GM23338 (cell line): ENCODE data around the gene SLC7A4. TPM values are rescaled to one million over a fixed set of nuclear protein-coding genes. Genes with fewer than 3 reads are reported as not detected.

Experiments used
- ATAC-seq: fragments of 200-7000 bp; cut with Tn5 transposase; 3 replicates; pipeline ENCODE4 v1.9.1; 2020
- DNase-seq: peaks from one replicate; pipeline ENCODE4 v3.0.0-alpha.2; 2015; ENCODE audit warnings: low spot score
- H2AFZ ChIP-seq: fragments of 200-600 bp; sonication (generic); 2 replicates; pipeline ENCODE4 v1.8.0; 2016; ENCODE audit warnings: antibody characterized with exemption, mild to moderate bottlenecking, moderate library complexity
- H3F3A ChIP-seq: fragments of 200-600 bp; sonication (generic); replicated peaks from 2 replicates; pipeline ENCODE4 v1.8.0; 2017; ENCODE audit warnings: antibody characterized with exemption, mixed run types, low read depth
- H3K27ac ChIP-seq: fragments of 200-600 bp; sonication (generic); 2 replicates; pipeline ENCODE4 v1.6.1; 2016; ENCODE audit warnings: low read depth
- H3K27me3 ChIP-seq: fragments of 200-600 bp; sonication (generic); 2 replicates; pipeline ENCODE4 v1.8.0; 2016; ENCODE audit warnings: mild to moderate bottlenecking, mixed run types, moderate library complexity; ENCODE audit not compliant: insufficient read depth
- H3K36me3 ChIP-seq: fragments of 200-600 bp; sonication (generic); 2 replicates; pipeline ENCODE4 v1.8.0; 2016; ENCODE audit warnings: mild to moderate bottlenecking; ENCODE audit not compliant: insufficient read depth
- H3K4me1 ChIP-seq: fragments of 200-600 bp; sonication (generic); 2 replicates; pipeline ENCODE4 v1.8.0; 2016; ENCODE audit warnings: mild to moderate bottlenecking, moderate library complexity; ENCODE audit not compliant: insufficient read depth
- H3K4me2 ChIP-seq: fragments of 200-600 bp; sonication (generic); 2 replicates; pipeline ENCODE4 v1.7.1; 2017; ENCODE audit warnings: mixed run types
- H3K4me3 ChIP-seq: fragments of 200-600 bp; sonication (generic); 2 replicates; pipeline ENCODE4 v1.6.1; 2016; ENCODE audit warnings: mixed run types
- H3K79me2 ChIP-seq: fragments of 200-600 bp; sonication (generic); replicated peaks from 2 replicates; pipeline ENCODE4 v1.8.0; 2017; ENCODE audit warnings: mild to moderate bottlenecking; ENCODE audit not compliant: insufficient read depth
- H3K9me2 ChIP-seq: fragments of 200-600 bp; sonication (generic); 2 replicates; pipeline ENCODE4 v1.8.0; 2017; ENCODE audit not compliant: insufficient read depth
- H4K20me1 ChIP-seq: fragments of 200-600 bp; sonication (generic); replicated peaks from 2 replicates; pipeline ENCODE4 v1.8.0; 2017; ENCODE audit warnings: mild to moderate bottlenecking; ENCODE audit not compliant: insufficient read depth
- H3K27ac Mint-ChIP-seq: 2 replicates; pipeline ENCODE4 v1.8.0; 2020; ENCODE audit warnings: inconsistent platforms, mild to moderate bottlenecking, moderate library complexity, mixed read lengths
- H3K27me3 Mint-ChIP-seq: 3 replicates; pipeline ENCODE4 v1.8.0; 2022; ENCODE audit warnings: low read depth, mild to moderate bottlenecking, moderate library complexity, mixed read lengths, inconsistent platforms; ENCODE audit not compliant: insufficient read depth, poor library complexity
- H3K36me3 Mint-ChIP-seq: 3 replicates; pipeline ENCODE4 v1.8.0; 2021; ENCODE audit warnings: low read depth, mild to moderate bottlenecking, inconsistent platforms, moderate library complexity, mixed read lengths
- H3K4me1 Mint-ChIP-seq: 3 replicates; pipeline ENCODE4 v1.8.0; 2020; ENCODE audit warnings: mild to moderate bottlenecking, inconsistent platforms, mixed read lengths
- H3K4me3 Mint-ChIP-seq: 3 replicates; pipeline ENCODE4 v1.8.0; 2021; ENCODE audit warnings: moderate library complexity, mild to moderate bottlenecking, inconsistent platforms, mixed read lengths
- H3K9me3 Mint-ChIP-seq: 3 replicates; pipeline ENCODE4 v1.8.0; 2020; ENCODE audit warnings: moderate library complexity, mild to moderate bottlenecking, inconsistent platforms, mixed read lengths
- CTCF ChIP-seq, 2 experiments: fragments of 200-600 bp in 1 of 2; sonication (generic) in 1 of 2; conservative IDR thresholded peaks; 2 replicates each; pipeline versions ENCODE4 v1.5.1 to v1.6.1; 2016 to 2017; ENCODE audit warnings: antibody characterized with exemption in 2 of 2, low read depth in 2 of 2, mild to moderate bottlenecking in 2 of 2, moderate library complexity in 1 of 2
- JUNB ChIP-seq: IDR thresholded peaks from one replicate; pipeline ENCODE4 v1.6.1; 2016; ENCODE audit warnings: antibody characterized with exemption; ENCODE audit not compliant: unreplicated experiment
- POLR2AphosphoS5 ChIP-seq: IDR thresholded peaks from 2 replicates; pipeline ENCODE4 v1.6.1; 2016; ENCODE audit warnings: antibody characterized with exemption, low read depth
- REST ChIP-seq: IDR thresholded peaks from one replicate; pipeline ENCODE4 v1.6.1; 2018; ENCODE audit warnings: antibody characterized with exemption; ENCODE audit not compliant: unreplicated experiment
- STAT1 ChIP-seq: IDR thresholded peaks from one replicate; pipeline ENCODE4 v1.6.1; 2016; ENCODE audit warnings: antibody characterized with exemption; ENCODE audit not compliant: unreplicated experiment
- polyA plus RNA-seq: library from polyadenylated mRNA; unstranded; fragments of >200 nt; fragmentation: Nextera tagmentation; extraction: Ambion mirVana; gene quantifications from 2 replicates; pipeline ENCODE4 v1.2.1, GENCODE V29; 2016
- total RNA-seq: library from RNA; depleted of rRNA; stranded (reverse); fragments of >200 nt; shearing (Covaris generic); gene quantifications from 2 replicates; pipeline ENCODE4 v1.2.3, GENCODE V29; 2014

The SLC7A4 gene
- total and polyA plus RNA-seq, 2 experiments from 2014 or later = 0.07 to 0.44 TPM

GRCh38 chr22:20986365-20986764 lies 46.0 kb downstream of the SLC7A4 start:
- H3F3A ChIP-seq = no peaks in the 10 kb centered on the region
- no peak overlapping the region for H3K27ac ChIP-seq
- H3K9me2 ChIP-seq = no peaks in the 10 kb centered on the region
- peaks cover 9% of the 10 kb centered on the region for H3K27me3 Mint-ChIP-seq
- H3K36me3 ChIP-seq = no peaks in the 10 kb centered on the region
- DNase-seq (no peak), ATAC-seq (no peak)
- no peak overlapping the region for H2AFZ ChIP-seq
- H3K4me3 ChIP-seq = no peak overlapping the region
- TF ChIP-seq STAT1 (no peak), CTCF (conservative IDR thresholded peaks at IDR 0.05; ENCODE audit: low read depth in 2 of 2) (no peak), POLR2AphosphoS5 (no peak), JUNB (no peak)
- H3K9me3 Mint-ChIP-seq = no peaks in the 10 kb centered on the region
- no peaks in the 10 kb centered on the region for H4K20me1 ChIP-seq
- H3K27ac Mint-ChIP-seq = no peak overlapping the region
- H3K4me3 Mint-ChIP-seq = no peak overlapping the region
- H3K4me1 ChIP-seq = peaks cover 3% of the 10 kb centered on the region; the same call in 1 of the 2 replicates
- H3K4me1 Mint-ChIP-seq = peaks cover 3% of the 10 kb centered on the region
- H3K27me3 ChIP-seq = no peaks in the 10 kb centered on the region
- H3K36me3 Mint-ChIP-seq = peaks cover 6% of the 10 kb centered on the region; the same call in 1 of the 3 replicates
- no peak overlapping the region for H3K4me2 ChIP-seq
- H3K79me2 ChIP-seq = no peaks in the 10 kb centered on the region

- Histone ChIP-seq H3K27me3 (no peaks in the 10 kb centered on the region), H3K36me3 (no peaks in the 10 kb centered on the region), H3K9me2 (no peaks in the 10 kb centered on the region), H3F3A (no peaks in the 10 kb centered on the region), H4K20me1 (no peaks in the 10 kb centered on the region), H3K4me3 (no peak overlapping the region), H3K27ac (no peak overlapping the region), H3K4me1 (peaks cover 6% of the 10 kb centered on the region; the same call in 1 of the 2 replicates), H3K4me2 (no peak overlapping the region), H3K79me2 (no peaks in the 10 kb centered on the region), H2AFZ (no peak overlapping the region)
- no peak for ATAC-seq
- H3K9me3 Mint-ChIP-seq = no peaks in the 10 kb centered on the region
- H3K36me3 Mint-ChIP-seq = peaks cover 6% of the 10 kb centered on the region; the same call in 1 of the 3 replicates
- H3K4me1 Mint-ChIP-seq = peaks cover 7% of the 10 kb centered on the region
- no peak overlapping the region for H3K27ac Mint-ChIP-seq
- DNase-seq = no peak
- peaks cover 11% of the 10 kb centered on the region for H3K27me3 Mint-ChIP-seq
- TF ChIP-seq STAT1 = no peak
- TF ChIP-seq REST = no peak
- H3K4me3 Mint-ChIP-seq = no peak overlapping the region
Observed at GRCh38 chr22:20985720-20986119, 46.6 kb downstream of the SLC7A4 start.
